Non-pigmented ciliary epithelial cell (primary cell): ENCODE results near the gene MEF2B.
"Not testable (repeated sequence)": the region's sequence is repeated elsewhere in the genome, so short reads cannot be mapped to it uniquely, and the experiment has no call there.

Experiments
- DNase-seq: peaks from one replicate; pipeline ENCODE4 v3.0.0-alpha.2; 2010; ENCODE audit warnings: low read depth

The MEF2B gene

GRCh38 chr19:19192910-19193423, 22.9 kb upstream of the MEF2B start:
- DNase-seq = no peak

DNA sequence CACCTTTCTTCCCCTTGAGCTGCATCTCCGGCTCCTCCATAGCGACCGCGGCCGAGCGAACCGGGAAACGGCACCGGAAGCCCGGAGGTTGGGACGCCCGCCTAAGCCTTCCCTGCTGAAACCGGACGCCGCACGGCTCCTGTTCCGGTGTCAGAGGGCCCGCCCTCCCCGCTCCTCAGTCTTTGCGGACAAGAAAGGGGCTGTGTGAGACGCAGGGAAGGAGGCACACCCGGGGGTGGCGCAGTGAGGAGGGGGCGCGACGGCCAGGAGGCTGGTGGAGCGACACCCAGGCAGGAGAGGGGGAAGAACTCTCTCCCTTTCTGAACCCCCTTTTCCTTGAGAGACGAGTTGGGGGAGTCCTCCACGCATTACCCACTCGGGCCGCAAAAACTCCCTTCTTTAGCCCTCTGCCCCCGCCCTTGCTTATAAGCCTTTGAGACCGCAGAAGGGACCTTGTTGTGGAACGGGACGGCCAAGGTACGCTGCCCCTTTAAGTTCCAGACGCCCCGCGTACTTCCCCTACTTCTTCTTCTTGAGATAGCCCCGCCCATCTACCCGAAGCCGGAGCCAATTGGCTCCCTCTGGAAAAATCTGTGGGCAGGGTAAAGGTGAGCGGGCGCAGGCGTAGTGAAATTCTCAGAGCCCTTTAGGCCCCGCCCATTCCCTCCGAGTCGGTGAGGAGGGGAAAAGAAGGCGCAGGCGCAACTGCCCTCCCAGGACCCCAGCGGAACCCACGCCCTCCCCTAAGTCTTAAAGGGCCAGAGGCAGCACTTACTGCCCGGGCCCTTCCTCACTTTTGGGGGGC, 22.2 kb upstream of the MEF2B start, which contains the start of the genes BORCS8 and RFXANK:
Gene BORCS8 (minus strand): TSS at position 75 of the 805 bp plus-strand sequence. CDS start 35 bp downstream, at position 40.
Gene RFXANK (plus strand): TSS at position 181 of the 805 bp plus-strand sequence. CDS start 1,689 bp downstream, outside the sequence.
- DNase-seq = peak; percentile 92

GRCh38 chr19:19191768-19192077, 21.7 kb upstream of the MEF2B start:
- DNase-seq = no peak

DNA sequence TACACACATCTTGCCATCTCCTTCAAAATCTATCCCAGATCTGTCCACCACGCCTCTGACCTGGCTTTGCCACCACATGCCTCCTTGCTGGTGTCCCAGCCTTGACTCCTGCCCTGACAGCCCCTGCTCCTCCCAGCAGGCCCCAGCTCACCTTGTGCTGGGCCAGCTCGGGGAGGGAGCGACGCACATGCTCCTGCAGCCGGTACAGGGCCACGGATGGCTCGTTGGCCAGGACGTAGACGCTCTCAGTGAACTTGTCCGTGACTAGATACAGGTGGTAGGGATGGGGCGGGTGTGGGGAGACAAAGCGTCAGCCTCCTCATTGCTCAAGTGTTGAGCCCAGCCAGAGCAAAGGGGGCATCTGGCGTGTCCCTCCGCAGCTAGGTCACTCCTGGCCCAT, 16.7 kb upstream of the MEF2B start:
- DNase-seq = no peak

- no peak for DNase-seq
These were observed 16.0 kb upstream of the MEF2B start for GRCh38 chr19:19185853-19186740.

DNA sequence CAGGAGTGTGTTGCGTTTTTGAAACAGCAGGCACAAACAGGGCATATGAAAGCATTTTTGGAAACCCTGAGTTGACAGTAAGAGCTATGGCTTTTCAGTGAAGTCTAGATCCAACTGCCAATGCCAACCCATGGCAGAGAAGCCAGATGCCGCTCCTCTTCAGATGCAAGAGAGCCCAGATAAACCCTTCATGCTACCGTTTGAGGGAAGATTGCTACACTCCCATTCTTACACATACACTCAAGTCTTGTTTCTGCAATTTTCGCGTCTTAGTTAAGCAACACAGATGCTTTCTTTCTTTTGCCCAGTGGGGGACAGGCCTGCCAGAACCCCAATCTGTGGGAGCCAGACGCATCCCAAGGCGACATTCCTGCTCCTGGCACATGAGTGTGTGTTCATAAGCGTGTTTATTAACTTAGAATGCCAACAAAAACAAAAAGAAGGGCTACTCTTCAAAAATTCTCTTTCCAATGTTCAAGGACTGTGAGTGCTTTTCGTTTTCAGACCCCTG, 11.5 kb upstream of the MEF2B start:
- no peak for DNase-seq

DNA sequence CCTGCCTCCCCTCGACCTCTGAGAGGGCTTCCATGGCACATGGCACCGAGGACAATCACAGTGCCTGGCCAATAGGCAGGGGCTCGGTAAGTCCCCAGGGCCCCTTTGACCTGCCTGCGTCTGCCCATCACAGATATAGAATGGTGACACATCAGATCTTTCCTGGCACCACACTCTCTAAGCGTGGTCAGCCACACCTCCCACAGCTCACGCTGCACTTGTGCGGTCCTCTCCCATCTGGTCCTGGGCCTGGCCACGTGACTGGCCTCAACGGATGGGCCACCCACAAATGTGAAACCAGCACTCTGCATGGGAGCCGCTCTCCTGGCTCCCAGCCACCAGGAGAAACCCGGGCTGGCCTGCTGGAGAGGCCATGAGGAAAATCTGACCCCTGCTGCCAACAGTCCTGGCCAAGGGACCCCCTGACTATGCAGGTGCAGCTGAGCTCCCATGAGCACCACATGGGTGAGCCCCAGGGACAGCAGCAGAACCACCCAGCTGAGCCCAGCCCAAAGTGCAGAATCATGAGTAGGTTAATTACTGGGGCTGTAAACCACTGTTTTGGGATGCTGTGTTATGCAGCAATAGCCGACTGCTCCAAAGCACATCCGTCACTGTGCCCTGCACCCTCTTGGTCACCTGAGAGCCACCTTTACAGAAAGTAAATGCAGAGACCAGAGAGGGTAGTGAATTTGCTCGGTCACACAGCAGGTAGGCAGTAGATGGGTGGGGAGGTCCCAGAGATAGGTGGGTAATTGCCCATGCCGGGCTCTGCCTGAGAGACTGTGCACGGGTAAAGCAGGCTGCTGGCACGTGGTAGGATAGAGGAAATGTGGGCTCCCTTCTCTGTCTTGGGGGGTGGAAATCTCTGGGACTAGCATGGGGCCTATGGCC, 9.7 kb upstream of the MEF2B start:
- DNase-seq = no peak

DNA sequence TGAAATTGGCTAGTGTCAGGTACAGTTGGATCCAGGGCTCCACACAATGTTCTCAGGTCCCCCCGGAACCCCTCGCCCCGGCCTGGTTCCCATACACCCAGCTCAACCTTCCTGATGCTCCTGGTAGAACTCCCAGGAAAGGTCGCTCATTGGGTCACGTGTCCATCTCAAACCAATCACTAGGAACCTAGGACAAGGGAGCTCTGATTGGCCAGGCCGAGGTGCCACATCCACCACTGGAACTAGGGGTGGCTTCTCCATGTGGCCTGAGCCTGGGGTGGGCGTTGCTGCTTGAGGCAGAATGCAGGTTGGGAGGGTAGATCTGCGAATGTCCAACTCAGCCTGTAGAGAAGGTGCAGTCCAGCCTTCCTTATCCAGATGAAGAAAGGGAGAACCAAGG, 6.9 kb upstream of the MEF2B start:
- DNase-seq = no peak

- DNase-seq = not testable (repeated sequence)
These were observed 3.2 kb upstream of the MEF2B start for GRCh38 chr19:19173243-19173642.

- peak; percentile 14 for DNase-seq
These were observed 1.9 kb upstream of the MEF2B start for GRCh38 chr19:19171821-19172532.

GRCh38 chr19:19170873-19171672, 1.0 kb upstream of the MEF2B start:
- DNase-seq = no peak

GRCh38 chr19:19169236-19170052, 619 bp downstream of the MEF2B start:
- DNase-seq = no peak

GRCh38 chr19:19167612-19168011, 2.5 kb downstream of the MEF2B start:
- no peak for DNase-seq

DNA sequence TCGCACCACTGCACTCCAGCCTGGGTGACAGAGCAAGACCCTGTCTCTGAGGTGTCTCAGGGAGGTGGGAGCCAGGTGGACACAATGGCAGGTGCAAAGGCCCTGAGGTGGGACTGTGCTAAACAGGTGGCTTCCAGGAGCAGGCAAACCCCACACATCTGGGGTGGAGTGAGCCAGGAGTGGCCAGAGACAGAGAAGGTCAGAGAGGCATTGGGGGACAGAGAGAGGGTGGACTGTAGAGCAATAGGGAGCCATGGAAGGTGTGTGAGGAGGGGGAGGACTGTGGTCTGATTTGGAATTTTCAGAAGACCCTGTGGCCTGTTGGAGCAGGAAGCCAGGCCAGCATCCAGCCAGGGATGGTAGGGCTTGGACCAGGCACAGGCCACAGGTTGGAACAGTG, 4.7 kb downstream of the MEF2B start:
- DNase-seq = no peak

DNA sequence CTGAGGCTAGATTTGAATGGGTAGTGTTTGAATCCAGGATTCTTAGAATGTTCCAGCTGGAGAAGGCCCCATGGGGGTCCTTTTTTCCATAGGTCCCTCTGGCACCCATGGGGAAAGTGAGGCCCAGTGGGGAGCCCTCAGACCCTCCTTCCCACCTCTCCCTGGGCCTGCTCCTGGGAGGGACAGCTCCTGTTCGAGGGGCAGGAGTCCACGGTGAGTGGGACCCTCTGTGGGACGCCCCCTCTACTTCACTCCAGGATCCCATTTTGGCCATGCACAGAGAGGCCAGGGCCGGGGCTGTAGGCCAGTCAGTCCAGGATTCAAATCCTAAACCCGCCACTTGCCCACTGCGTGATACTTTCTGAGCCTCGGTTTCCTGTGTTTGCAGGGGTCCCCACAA, 7.6 kb downstream of the MEF2B start:
- no peak for DNase-seq

GRCh38 chr19:19160461-19161035, 9.5 kb downstream of the MEF2B start:
- no peak for DNase-seq

DNA sequence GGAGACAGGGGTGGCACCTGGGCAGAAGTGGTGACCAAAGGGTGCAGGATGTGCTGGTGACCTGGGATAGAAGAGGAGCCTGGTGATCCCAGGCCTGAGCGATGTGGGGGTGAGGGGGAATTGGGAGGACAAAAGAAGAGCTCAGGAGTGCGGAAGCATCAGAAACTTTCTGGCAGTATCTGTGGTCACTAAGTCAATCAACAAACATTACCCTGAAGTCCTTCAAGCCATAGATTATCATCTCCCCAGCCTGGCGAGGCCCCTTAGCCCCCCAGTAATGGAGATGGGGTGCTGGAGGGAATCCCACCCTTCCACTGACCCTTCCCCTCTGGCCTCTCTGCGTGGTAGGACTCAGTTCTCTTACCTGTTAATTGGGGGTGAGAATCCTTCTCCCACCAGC, 10.5 kb downstream of the MEF2B start:
- no peak for DNase-seq

GRCh38 chr19:19157808-19158207, 12.3 kb downstream of the MEF2B start:
- no peak for DNase-seq
